ENCODE data around the gene RASSF8. TPM values are rescaled to one million over a fixed set of nuclear protein-coding genes. Genes with fewer than 3 reads are reported as not detected.

Gene RASSF8
- total RNA-seq, 1 donor from 2014 or later, result 60.6 TPM

GRCh38 chr12:26113853-26114719 is 155.6 kb downstream of the RASSF8 start:
- no peaks in the 10 kb centered on the region for H3K27me3 Mint-ChIP-seq (ENCODE audit: low read depth)
- peak; percentile 21 for TF ChIP-seq CTCF (IDR thresholded peaks at IDR 0.05; ENCODE audit: unreplicated experiment)
- H3K4me1 Mint-ChIP-seq, result peaks cover 55% of the 10 kb centered on the region
- H3K4me3 Mint-ChIP-seq, result peak overlapping the region; percentile 67
- no peaks in the 10 kb centered on the region for H3K36me3 Mint-ChIP-seq
- DNase-seq (ENCODE audit: low spot score in 2 of 2, unreplicated experiment in 2 of 2), result peak; percentile 77 to 80
- no peaks in the 10 kb centered on the region for H3K9me3 Mint-ChIP-seq
- peak overlapping the region; percentile 94 for H3K27ac Mint-ChIP-seq

- no peaks in the 10 kb centered on the region for H3K9me3 Mint-ChIP-seq
- peak overlapping the region; percentile 94 for H3K27ac Mint-ChIP-seq
- no peaks in the 10 kb centered on the region for H3K27me3 Mint-ChIP-seq (ENCODE audit: low read depth)
Measured at GRCh38 chr12:26114720-26115401, 156.4 kb downstream of the RASSF8 start.

GRCh38 chr12:26116829-26117715 is 158.6 kb downstream of the RASSF8 start:
- peaks cover 49% of the 10 kb centered on the region for H3K4me1 Mint-ChIP-seq

More at GRCh38 chr12:26114720-26115401, 156.4 kb downstream of the RASSF8 start:
- Mint-ChIP-seq H3K4me3 (peak overlapping the region; percentile 65), H3K4me1 (peaks cover 54% of the 10 kb centered on the region), H3K36me3 (no peaks in the 10 kb centered on the region)
- no peak for TF ChIP-seq CTCF (IDR thresholded peaks at IDR 0.05; ENCODE audit: unreplicated experiment)
- DNase-seq (ENCODE audit: low spot score in 2 of 2, unreplicated experiment in 2 of 2), result no peak

DNA sequence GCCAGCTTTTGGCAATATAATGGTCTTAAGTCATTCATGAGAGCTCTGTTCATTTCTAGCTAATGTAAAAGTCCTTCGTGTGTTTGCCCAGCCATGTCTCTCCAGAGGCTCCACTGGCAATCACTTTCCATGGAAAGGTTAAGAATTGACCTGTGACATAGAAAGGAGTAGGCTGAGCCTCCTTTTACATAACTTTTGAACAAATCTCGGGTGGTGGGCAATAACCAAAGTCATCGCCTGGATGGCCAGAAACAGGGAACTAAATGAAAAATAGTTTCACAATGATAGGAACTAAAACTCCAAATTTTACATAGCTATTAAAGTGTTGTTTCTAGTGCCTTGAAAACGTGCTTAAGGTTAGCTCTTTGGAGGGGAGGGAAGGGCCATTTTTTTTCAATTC is 159.8 kb downstream of the RASSF8 start:
- no peak for DNase-seq (ENCODE audit: low spot score in 2 of 2, unreplicated experiment in 2 of 2)
- Mint-ChIP-seq H3K9me3 (no peaks in the 10 kb centered on the region), H3K27ac (no peak overlapping the region), H3K36me3 (no peaks in the 10 kb centered on the region), H3K4me1 (peaks cover 44% of the 10 kb centered on the region), H3K4me3 (no peak overlapping the region), H3K27me3 (ENCODE audit: low read depth) (peaks cover 21% of the 10 kb centered on the region)
- no peak for TF ChIP-seq CTCF (IDR thresholded peaks at IDR 0.05; ENCODE audit: unreplicated experiment)

More at GRCh38 chr12:26116829-26117715, 158.6 kb downstream of the RASSF8 start:
- Mint-ChIP-seq H3K4me3 (no peak overlapping the region), H3K27ac (no peak overlapping the region), H3K9me3 (no peaks in the 10 kb centered on the region), H3K36me3 (no peaks in the 10 kb centered on the region), H3K27me3 (ENCODE audit: low read depth) (peaks cover 15% of the 10 kb centered on the region)
- TF ChIP-seq CTCF (IDR thresholded peaks at IDR 0.05; ENCODE audit: unreplicated experiment), result no peak
- no peak for DNase-seq (ENCODE audit: low spot score in 2 of 2, unreplicated experiment in 2 of 2)

DNA sequence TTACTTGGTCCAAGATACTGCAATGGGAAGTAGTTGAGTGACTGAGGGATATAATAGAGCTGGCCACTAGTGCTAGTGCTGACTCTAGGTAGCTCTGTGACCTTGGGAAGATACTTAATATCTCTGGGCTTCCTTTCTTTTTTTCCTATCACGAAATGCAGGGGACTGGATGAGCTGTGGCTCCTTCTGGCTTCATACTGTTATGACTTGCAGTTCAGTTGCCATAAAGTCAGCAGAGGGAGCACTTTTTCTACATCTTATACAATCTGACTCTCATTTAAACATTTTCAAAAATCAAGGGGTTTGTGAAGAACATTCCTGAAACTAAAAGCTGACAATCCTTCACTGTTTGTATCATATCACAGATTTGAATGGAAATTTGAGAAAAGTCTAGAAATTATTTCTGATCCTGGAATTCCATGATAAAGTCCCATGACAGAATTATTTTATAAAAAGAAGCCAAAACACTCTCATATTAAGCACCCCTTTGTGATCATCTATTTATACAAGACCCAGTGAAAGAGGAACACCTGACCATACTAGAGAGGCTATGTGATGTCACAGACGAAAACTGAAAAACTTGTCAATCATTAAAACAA is 161.0 kb downstream of the RASSF8 start:
- H3K9me3 Mint-ChIP-seq, result no peaks in the 10 kb centered on the region
- H3K36me3 Mint-ChIP-seq, result no peaks in the 10 kb centered on the region
- no peak overlapping the region for H3K27ac Mint-ChIP-seq
- TF ChIP-seq CTCF (IDR thresholded peaks at IDR 0.05; ENCODE audit: unreplicated experiment), result peak; percentile 34
- H3K4me1 Mint-ChIP-seq, result peaks cover 49% of the 10 kb centered on the region
- H3K27me3 Mint-ChIP-seq (ENCODE audit: low read depth), result peaks cover 33% of the 10 kb centered on the region
- no peak overlapping the region for H3K4me3 Mint-ChIP-seq
- DNase-seq (ENCODE audit: low spot score in 2 of 2, unreplicated experiment in 2 of 2), result no peak

All from mesothelial cell of epicardium (in vitro differentiated cells).